Measurements from ENCODE around the gene DOP1A.

DOP1A gene

DNA sequence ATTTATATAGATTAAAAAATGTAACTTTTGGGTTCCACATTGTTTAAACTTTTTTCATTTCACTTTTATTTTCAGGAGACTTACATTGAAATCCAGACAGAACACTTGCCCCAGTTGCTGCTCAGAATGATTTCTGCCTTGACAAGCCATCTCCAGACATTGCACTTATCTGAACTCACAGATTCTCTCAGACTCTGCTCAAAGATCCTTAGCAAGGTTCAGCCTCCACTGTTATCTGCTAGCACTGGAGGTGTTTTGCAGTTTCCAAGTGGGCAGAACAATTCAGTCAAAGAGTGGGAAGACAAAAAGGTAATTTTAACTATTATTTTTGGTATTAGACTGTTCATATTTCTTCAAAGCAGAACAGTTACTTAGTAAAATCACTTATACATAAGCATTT, 58.0 kb downstream of the DOP1A start:
- H3K27ac ChIP-seq (ENCODE audit: low read length) = no peak overlapping the region
- H3K4me1 ChIP-seq (ENCODE audit: control insufficient read depth in 1 of 2, insufficient read depth in 2 of 2, low read length in 2 of 2) = no peaks in the 10 kb centered on the region
- no peak overlapping the region for H3K4me3 ChIP-seq (ENCODE audit: low read depth in 1 of 2, low read length in 2 of 2)
- H3K9me3 ChIP-seq (ENCODE audit: control insufficient read depth in 1 of 2, low read length in 2 of 2) = no peaks in the 10 kb centered on the region
- no peaks in the 10 kb centered on the region for H3K27me3 ChIP-seq (ENCODE audit: low read depth, low read length)
- peaks cover 54 to 72% of the 10 kb centered on the region in 2 donors for H3K36me3 ChIP-seq (ENCODE audit: control insufficient read depth in 1 of 2, insufficient read depth in 2 of 2, low read length in 2 of 2)

DNA sequence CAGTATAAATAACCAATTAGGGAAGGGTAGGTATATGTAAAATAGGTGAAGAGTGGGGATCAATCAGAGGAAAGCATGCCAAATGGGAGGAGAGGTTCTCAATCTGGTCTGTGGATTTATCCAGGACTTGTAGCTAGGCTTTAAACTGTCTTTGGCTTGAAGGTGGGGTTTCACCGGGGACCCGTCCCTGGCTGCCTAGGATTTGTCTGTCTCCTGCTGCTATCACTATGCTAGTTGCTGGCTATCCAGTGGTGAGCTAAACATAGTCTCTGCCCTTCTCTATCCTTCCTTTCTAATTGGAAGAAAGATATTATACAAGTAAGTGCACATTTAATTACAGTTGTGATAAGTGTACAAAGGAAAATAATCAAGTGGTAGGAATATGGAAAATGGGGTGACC, 58.8 kb downstream of the DOP1A start:
- H3K4me3 ChIP-seq (ENCODE audit: low read depth in 1 of 2, low read length in 2 of 2) = no peak overlapping the region
- no peaks in the 10 kb centered on the region for H3K4me1 ChIP-seq (ENCODE audit: control insufficient read depth in 1 of 2, insufficient read depth in 2 of 2, low read length in 2 of 2)
- peaks cover 54 to 71% of the 10 kb centered on the region in 2 donors for H3K36me3 ChIP-seq (ENCODE audit: control insufficient read depth in 1 of 2, insufficient read depth in 2 of 2, low read length in 2 of 2)
- no peaks in the 10 kb centered on the region for H3K9me3 ChIP-seq (ENCODE audit: control insufficient read depth in 1 of 2, low read length in 2 of 2)
- H3K27me3 ChIP-seq (ENCODE audit: low read depth, low read length) = no peaks in the 10 kb centered on the region
- no peak overlapping the region for H3K27ac ChIP-seq (ENCODE audit: low read length)

DNA sequence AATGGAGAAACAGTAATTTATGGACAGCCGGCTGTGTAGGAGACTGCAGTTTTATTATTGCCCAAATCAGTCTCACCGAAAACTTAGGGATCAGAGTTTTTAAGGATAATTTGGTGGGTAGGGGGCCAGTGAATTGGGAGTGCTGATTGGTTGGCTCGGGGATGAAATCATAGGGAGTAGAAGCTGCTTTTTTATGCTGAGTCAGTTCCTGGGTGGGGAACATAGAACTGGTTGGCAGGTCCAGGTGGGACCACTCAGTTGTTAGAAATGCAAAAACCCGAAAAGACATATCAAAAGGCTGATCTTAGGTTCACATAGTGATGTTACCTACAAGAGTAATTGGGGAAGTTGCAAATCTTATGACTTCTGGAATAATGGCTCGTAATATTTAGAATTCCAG, 59.3 kb downstream of the DOP1A start:
- H3K36me3 ChIP-seq (ENCODE audit: control insufficient read depth in 1 of 2, insufficient read depth in 2 of 2, low read length in 2 of 2) = peaks cover 54 to 71% of the 10 kb centered on the region in 2 donors
- H3K27me3 ChIP-seq (ENCODE audit: low read depth, low read length) = no peaks in the 10 kb centered on the region
- H3K4me1 ChIP-seq (ENCODE audit: control insufficient read depth in 1 of 2, insufficient read depth in 2 of 2, low read length in 2 of 2) = no peaks in the 10 kb centered on the region
- H3K4me3 ChIP-seq (ENCODE audit: low read depth in 1 of 2, low read length in 2 of 2) = no peak overlapping the region
- no peak overlapping the region for H3K27ac ChIP-seq (ENCODE audit: low read length)
- H3K9me3 ChIP-seq (ENCODE audit: control insufficient read depth in 1 of 2, low read length in 2 of 2) = no peaks in the 10 kb centered on the region

DNA sequence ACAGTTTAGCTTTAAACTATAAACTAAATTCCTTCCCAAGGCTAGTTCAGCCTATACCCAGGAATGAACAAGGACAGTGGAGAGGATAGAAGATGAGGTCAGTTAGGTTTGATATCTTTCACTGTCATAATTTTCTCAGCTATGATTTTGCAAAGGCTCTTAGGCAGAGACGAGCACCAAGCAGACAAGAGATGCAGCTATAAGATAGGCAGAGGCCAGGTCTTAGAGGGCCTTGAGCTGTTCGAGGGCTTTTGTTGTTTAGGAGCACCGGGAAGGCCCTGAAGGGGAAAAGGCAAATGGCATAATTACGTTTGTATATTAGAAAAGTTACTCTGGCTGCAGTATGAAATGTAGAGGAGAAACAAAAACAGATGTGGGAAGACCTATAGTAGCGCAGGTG, 59.8 kb downstream of the DOP1A start:
- H3K9me3 ChIP-seq (ENCODE audit: control insufficient read depth in 1 of 2, low read length in 2 of 2) = no peaks in the 10 kb centered on the region
- no peaks in the 10 kb centered on the region for H3K4me1 ChIP-seq (ENCODE audit: control insufficient read depth in 1 of 2, insufficient read depth in 2 of 2, low read length in 2 of 2)
- no peak overlapping the region for H3K4me3 ChIP-seq (ENCODE audit: low read depth in 1 of 2, low read length in 2 of 2)
- H3K27ac ChIP-seq (ENCODE audit: low read length) = no peak overlapping the region
- H3K27me3 ChIP-seq (ENCODE audit: low read depth, low read length) = no peaks in the 10 kb centered on the region
- H3K36me3 ChIP-seq (ENCODE audit: control insufficient read depth in 1 of 2, insufficient read depth in 2 of 2, low read length in 2 of 2) = peaks cover 54 to 75% of the 10 kb centered on the region in 2 donors

DNA sequence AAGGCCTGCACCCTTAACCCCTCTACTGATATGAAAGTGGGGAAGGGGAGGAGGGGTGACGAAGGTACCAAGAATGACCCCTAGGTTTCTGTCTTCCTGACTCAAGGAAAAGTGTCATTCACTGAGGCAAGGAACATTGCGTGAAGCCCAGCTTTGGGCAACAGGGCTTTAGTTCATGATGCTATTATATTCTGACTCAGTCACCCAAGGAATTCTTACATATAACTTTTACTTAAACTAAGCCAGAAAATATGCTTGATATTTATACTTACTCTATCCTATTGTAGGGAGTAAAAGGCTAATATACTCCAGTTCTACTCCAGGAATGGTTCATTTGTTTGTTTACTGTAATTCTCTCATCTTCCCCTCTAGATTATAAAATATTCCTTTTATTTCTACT, 60.5 kb downstream of the DOP1A start:
- Histone ChIP-seq H3K36me3 (ENCODE audit: control insufficient read depth in 1 of 2, insufficient read depth in 2 of 2, low read length in 2 of 2) (peaks cover 54 to 75% of the 10 kb centered on the region in 2 donors), H3K4me1 (ENCODE audit: control insufficient read depth in 1 of 2, insufficient read depth in 2 of 2, low read length in 2 of 2) (no peaks in the 10 kb centered on the region), H3K27ac (ENCODE audit: low read length) (no peak overlapping the region), H3K27me3 (ENCODE audit: low read depth, low read length) (no peaks in the 10 kb centered on the region), H3K9me3 (ENCODE audit: control insufficient read depth in 1 of 2, low read length in 2 of 2) (no peaks in the 10 kb centered on the region), H3K4me3 (ENCODE audit: low read depth in 1 of 2, low read length in 2 of 2) (no peak overlapping the region)

DNA sequence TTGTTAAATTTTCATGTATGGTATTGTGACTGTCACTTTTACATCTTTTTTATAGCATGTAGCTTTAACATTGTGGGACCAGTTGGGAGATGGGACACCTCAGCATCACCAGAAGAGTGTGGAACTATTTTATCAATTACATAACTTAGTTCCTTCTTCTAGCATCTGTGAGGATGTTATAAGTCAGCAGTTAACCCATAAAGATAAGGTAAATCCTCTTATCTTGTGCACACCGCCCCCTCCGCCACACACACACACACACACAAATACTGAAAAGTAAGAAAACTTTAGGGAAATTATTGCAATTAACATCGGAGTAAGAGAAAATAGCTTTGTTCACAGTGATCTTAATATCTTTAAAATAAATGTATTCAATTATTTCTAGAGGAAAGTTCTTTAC, 64.7 kb downstream of the DOP1A start:
- Histone ChIP-seq H3K36me3 (ENCODE audit: control insufficient read depth in 1 of 2, insufficient read depth in 2 of 2, low read length in 2 of 2) (peaks cover 50 to 63% of the 10 kb centered on the region in 2 donors), H3K27ac (ENCODE audit: low read length) (no peak overlapping the region)

DNA sequence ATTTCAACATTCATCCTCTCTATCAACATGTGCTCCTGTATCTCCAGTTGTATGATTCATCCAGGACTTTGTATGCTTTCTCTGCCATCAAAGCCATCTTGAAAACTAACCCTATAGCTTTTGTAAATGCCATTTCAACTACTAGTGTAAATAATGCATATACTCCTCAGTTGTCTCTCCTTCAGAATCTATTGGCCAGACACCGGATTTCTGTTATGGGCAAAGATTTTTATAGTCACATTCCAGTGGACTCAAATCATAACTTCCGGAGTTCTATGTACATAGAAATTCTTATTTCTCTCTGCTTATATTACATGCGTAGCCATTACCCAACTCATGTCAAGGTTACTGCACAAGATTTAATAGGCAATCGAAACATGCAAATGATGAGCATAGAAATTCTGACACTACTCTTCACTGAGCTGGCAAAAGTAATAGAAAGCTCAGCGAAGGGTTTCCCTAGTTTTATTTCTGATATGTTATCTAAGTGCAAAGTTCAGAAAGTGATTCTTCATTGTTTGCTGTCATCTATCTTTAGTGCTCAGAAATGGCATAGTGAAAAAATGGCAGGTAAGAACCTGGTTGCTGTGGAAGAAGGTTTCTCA, 70.7 kb downstream of the DOP1A start:
- no peaks in the 10 kb centered on the region for H3K27me3 ChIP-seq (ENCODE audit: low read depth, low read length)
- no peaks in the 10 kb centered on the region for H3K9me3 ChIP-seq (ENCODE audit: control insufficient read depth in 1 of 2, low read length in 2 of 2)
- no peak overlapping the region for H3K27ac ChIP-seq (ENCODE audit: low read length)
- no peaks in the 10 kb centered on the region for H3K4me1 ChIP-seq (ENCODE audit: control insufficient read depth in 1 of 2, insufficient read depth in 2 of 2, low read length in 2 of 2)
- peaks cover 38 to 53% of the 10 kb centered on the region in 2 donors for H3K36me3 ChIP-seq (ENCODE audit: control insufficient read depth in 1 of 2, insufficient read depth in 2 of 2, low read length in 2 of 2)
- no peak overlapping the region for H3K4me3 ChIP-seq (ENCODE audit: low read depth in 1 of 2, low read length in 2 of 2)

More for the DNA sequence above, 64.7 kb downstream of the DOP1A start:
- Histone ChIP-seq H3K9me3 (ENCODE audit: control insufficient read depth in 1 of 2, low read length in 2 of 2) (no peaks in the 10 kb centered on the region), H3K4me3 (ENCODE audit: low read depth in 1 of 2, low read length in 2 of 2) (no peak overlapping the region), H3K4me1 (ENCODE audit: control insufficient read depth in 1 of 2, insufficient read depth in 2 of 2, low read length in 2 of 2) (no peaks in the 10 kb centered on the region), H3K27me3 (ENCODE audit: low read depth, low read length) (no peaks in the 10 kb centered on the region)

DNA sequence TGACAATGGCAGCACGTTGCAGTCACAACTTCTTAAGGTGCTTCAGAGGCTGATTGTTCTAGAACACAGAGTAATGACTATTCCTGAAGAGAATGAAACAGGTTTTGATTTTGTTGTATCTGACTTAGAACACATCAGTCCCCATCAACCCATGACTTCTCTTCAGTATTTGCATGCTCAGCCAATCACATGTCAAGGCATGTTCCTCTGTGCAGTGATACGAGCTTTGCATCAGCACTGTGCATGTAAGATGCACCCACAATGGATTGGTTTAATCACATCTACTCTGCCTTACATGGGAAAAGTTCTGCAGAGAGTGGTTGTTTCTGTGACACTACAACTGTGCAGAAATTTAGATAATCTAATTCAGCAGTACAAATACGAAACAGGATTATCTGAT, 71.3 kb downstream of the DOP1A start:
- no peak overlapping the region for H3K27ac ChIP-seq (ENCODE audit: low read length)
- no peaks in the 10 kb centered on the region for H3K4me1 ChIP-seq (ENCODE audit: control insufficient read depth in 1 of 2, insufficient read depth in 2 of 2, low read length in 2 of 2)
- no peak overlapping the region for H3K4me3 ChIP-seq (ENCODE audit: low read depth in 1 of 2, low read length in 2 of 2)
- H3K9me3 ChIP-seq (ENCODE audit: control insufficient read depth in 1 of 2, low read length in 2 of 2) = no peaks in the 10 kb centered on the region
- no peaks in the 10 kb centered on the region for H3K27me3 ChIP-seq (ENCODE audit: low read depth, low read length)
- H3K36me3 ChIP-seq (ENCODE audit: control insufficient read depth in 1 of 2, insufficient read depth in 2 of 2, low read length in 2 of 2) = peaks cover 41 to 58% of the 10 kb centered on the region in 2 donors

DNA sequence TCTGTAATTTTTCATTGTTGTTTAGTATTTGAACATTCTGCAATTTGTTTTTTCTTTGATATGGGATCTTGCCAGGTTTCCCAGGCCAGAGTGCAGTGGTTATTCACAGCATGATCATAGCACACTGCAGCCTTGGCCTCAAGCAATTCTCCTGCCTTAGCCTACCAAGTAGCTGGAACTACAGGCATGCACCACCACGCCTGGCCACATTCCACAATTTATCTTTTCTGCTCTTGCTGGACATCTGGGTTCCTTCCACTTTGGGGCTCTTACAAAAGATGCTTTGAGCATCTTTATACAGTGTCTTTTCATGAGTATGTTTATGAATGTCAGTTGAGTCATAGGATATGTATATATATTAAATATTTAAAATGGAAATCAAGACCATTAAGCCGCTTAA, 83.6 kb downstream of the DOP1A start:
- H3K9me3 ChIP-seq (ENCODE audit: control insufficient read depth in 1 of 2, low read length in 2 of 2) = no peaks in the 10 kb centered on the region
- no peaks in the 10 kb centered on the region for H3K4me1 ChIP-seq (ENCODE audit: control insufficient read depth in 1 of 2, insufficient read depth in 2 of 2, low read length in 2 of 2)
- no peak overlapping the region for H3K27ac ChIP-seq (ENCODE audit: low read length)
- no peak overlapping the region for H3K4me3 ChIP-seq (ENCODE audit: low read depth in 1 of 2, low read length in 2 of 2)
- no peaks in the 10 kb centered on the region for H3K27me3 ChIP-seq (ENCODE audit: low read depth, low read length)
- peaks cover 39 to 51% of the 10 kb centered on the region in 2 donors for H3K36me3 ChIP-seq (ENCODE audit: control insufficient read depth in 1 of 2, insufficient read depth in 2 of 2, low read length in 2 of 2)

DNA sequence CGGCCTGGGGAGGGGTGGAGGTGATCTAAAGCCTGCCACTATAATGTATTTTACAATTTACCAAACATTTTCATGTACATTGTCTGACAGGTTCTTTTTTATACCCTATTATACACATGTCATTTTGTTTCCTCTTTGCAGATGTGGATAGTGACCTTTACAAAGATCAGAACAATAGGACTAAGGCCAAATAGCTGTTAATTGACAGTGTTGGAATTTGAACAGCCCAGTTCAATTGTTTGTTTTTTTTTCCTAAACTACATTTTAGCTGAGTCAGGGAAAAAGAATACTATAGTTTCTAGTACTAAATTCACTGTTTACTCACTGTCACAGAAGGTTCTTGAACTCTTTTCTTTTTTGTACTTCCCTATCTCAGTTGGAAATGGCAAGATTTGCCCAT, 85.4 kb downstream of the DOP1A start:
- Histone ChIP-seq H3K4me3 (ENCODE audit: low read depth in 1 of 2, low read length in 2 of 2) (no peak overlapping the region), H3K27ac (ENCODE audit: low read length) (no peak overlapping the region), H3K4me1 (ENCODE audit: control insufficient read depth in 1 of 2, insufficient read depth in 2 of 2, low read length in 2 of 2) (no peaks in the 10 kb centered on the region), H3K36me3 (ENCODE audit: control insufficient read depth in 1 of 2, insufficient read depth in 2 of 2, low read length in 2 of 2) (peaks cover 48 to 50% of the 10 kb centered on the region in 2 donors), H3K9me3 (ENCODE audit: control insufficient read depth in 1 of 2, low read length in 2 of 2) (no peaks in the 10 kb centered on the region), H3K27me3 (ENCODE audit: low read depth, low read length) (no peaks in the 10 kb centered on the region)

DNA sequence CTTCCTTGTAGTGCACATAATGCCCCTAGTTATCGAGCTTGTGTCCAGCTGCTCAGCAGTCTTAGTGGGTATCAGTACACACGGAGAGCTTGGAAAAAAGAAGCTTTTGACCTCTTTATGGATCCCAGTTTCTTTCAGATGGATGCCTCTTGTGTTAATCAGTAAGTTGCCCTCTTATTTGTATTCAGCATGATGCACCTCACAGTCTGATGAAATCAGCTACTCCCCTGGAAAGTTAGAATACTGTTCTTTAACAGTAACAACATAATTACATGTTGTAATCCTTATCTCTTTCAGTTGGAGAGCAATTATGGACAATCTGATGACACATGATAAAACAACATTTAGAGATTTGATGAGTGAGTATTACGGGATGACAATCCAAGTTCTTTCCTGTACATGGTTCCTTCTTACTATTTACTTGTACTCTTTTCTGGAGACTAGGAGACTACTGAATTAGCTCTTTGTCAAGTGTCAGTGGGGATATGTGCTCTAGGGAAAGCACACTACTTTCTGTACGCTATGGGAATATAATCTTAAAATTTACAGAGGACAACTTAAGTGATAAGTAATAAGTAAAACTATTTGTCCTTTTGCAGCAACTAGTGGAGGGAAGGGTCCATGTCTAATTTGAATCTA, 86.5 kb downstream of the DOP1A start:
- no peak overlapping the region for H3K27ac ChIP-seq (ENCODE audit: low read length)
- H3K4me1 ChIP-seq (ENCODE audit: control insufficient read depth in 1 of 2, insufficient read depth in 2 of 2, low read length in 2 of 2) = no peaks in the 10 kb centered on the region
- no peaks in the 10 kb centered on the region for H3K27me3 ChIP-seq (ENCODE audit: low read depth, low read length)
- no peak overlapping the region for H3K4me3 ChIP-seq (ENCODE audit: low read depth in 1 of 2, low read length in 2 of 2)
- no peaks in the 10 kb centered on the region for H3K9me3 ChIP-seq (ENCODE audit: control insufficient read depth in 1 of 2, low read length in 2 of 2)
- H3K36me3 ChIP-seq (ENCODE audit: control insufficient read depth in 1 of 2, insufficient read depth in 2 of 2, low read length in 2 of 2) = peaks cover 44 to 49% of the 10 kb centered on the region in 2 donors

DNA sequence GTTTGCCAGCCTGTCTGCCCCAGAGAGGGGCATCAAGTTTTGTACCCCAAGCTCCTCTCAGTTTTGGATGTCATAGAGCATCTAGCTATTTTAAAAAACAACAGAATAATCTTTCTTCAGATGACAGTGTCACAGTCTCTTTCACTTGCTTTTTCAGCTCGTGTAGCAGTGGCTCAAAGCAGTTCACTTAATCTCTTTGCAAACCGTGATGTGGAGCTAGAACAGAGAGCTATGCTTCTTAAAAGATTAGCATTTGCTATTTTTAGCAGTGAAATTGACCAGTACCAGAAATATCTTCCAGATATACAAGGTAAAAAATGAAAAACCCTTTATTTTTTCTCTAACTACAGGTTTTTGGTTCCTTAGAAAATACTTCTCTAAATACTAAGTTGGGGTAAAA, 88.3 kb downstream of the DOP1A start:
- no peaks in the 10 kb centered on the region for H3K9me3 ChIP-seq (ENCODE audit: control insufficient read depth in 1 of 2, low read length in 2 of 2)
- no peaks in the 10 kb centered on the region for H3K4me1 ChIP-seq (ENCODE audit: control insufficient read depth in 1 of 2, insufficient read depth in 2 of 2, low read length in 2 of 2)
- H3K27ac ChIP-seq (ENCODE audit: low read length) = no peak overlapping the region
- peaks cover 53 to 55% of the 10 kb centered on the region in 2 donors for H3K36me3 ChIP-seq (ENCODE audit: control insufficient read depth in 1 of 2, insufficient read depth in 2 of 2, low read length in 2 of 2)
- no peak overlapping the region for H3K4me3 ChIP-seq (ENCODE audit: low read depth in 1 of 2, low read length in 2 of 2)
- H3K27me3 ChIP-seq (ENCODE audit: low read depth, low read length) = no peaks in the 10 kb centered on the region
